Measurements from ENCODE around the gene VPS37C. TPM values are rescaled to one million over a fixed set of nuclear protein-coding genes. Genes with fewer than 3 reads are reported as not detected.

The VPS37C gene
- total RNA-seq, 1 experiment from 2014 or later: 23.1 TPM

- Histone ChIP-seq H3K36me3 (ENCODE audit: control insufficient read depth in 1 of 2, insufficient read depth in 2 of 2, low read length in 2 of 2) (no peaks in the 10 kb centered on the region), H3K27me3 (ENCODE audit: insufficient read depth, low read length) (no peaks in the 10 kb centered on the region), H3K9me3 (ENCODE audit: control insufficient read depth in 1 of 2, insufficient read depth in 1 of 2, low read depth in 1 of 2, low read length in 2 of 2) (no peaks in the 10 kb centered on the region), H4K20me1 (ENCODE audit: insufficient read depth) (no peaks in the 10 kb centered on the region), H2AFZ (ENCODE audit: low read depth, low read length, poor library complexity, severe bottlenecking) (no peak overlapping the region), H3K4me2 (ENCODE audit: low read length) (no peak overlapping the region), H3K79me2 (ENCODE audit: insufficient read depth, low read length) (no peaks in the 10 kb centered on the region), H3K9ac (ENCODE audit: low read length) (no peak overlapping the region), H3K9me2 (ENCODE audit: insufficient read depth) (no peaks in the 10 kb centered on the region), H3K27ac (ENCODE audit: low read depth, low read length) (no peak overlapping the region), H3K4me1 (ENCODE audit: control insufficient read depth in 1 of 2, insufficient read depth in 2 of 2, low read length in 2 of 2) (peaks cover 6 to 13% of the 10 kb centered on the region in 2 experiments; a peak in 3 of 4 replicates), H3K4me3 (replicated peaks in 1 of 2; ENCODE audit: low read depth in 1 of 2, low read length in 2 of 2) (no peak overlapping the region)
- no peak for DNase-seq (ENCODE audit: low read depth, low spot score)
- no TSS peak for BruUV-seq (replicated peaks)
- TF ChIP-seq CEBPB (IDR thresholded peaks at IDR 0.05; ENCODE audit: low read depth): no peak
- TF ChIP-seq ZFX (IDR thresholded peaks at IDR 0.05): no peak
- no peak for TF ChIP-seq POLR2AphosphoS5 (IDR thresholded peaks at IDR 0.05; ENCODE audit: low read depth, low read length)
- no peak for TF ChIP-seq EGR1 (IDR thresholded peaks at IDR 0.05; ENCODE audit: low read depth)
- no peak for TF ChIP-seq POLR2A (IDR thresholded peaks at IDR 0.05; ENCODE audit: borderline replicate concordance, extremely low read depth, insufficient read depth, insufficient read length)
- no peak for TF ChIP-seq JUND (IDR thresholded peaks at IDR 0.05)
- TF ChIP-seq SRF (IDR thresholded peaks at IDR 0.05; ENCODE audit: low read depth): no peak
- TF ChIP-seq FOSL1 (IDR thresholded peaks at IDR 0.05; ENCODE audit: low read depth): no peak
- intact Hi-C loops (cut with micrococcal nuclease): no loop called here
- POLR2A ChIA-PET: no interaction called here
- CTCF ChIA-PET: no interaction called here
- ATAC-seq: no peak
- RAD21 ChIA-PET (ENCODE audit: low non-redundant PET in 1 of 2, low total read pairs in 2 of 2, uncharacterized antibody in 2 of 2, unreplicated experiment in 2 of 2): no interaction called here
These were observed 30.0 kb downstream of the VPS37C start for GRCh38 chr11:61131186-61131585.

- Histone ChIP-seq H3K9ac (ENCODE audit: low read length) (peak overlapping the region; percentile 51), H3K4me2 (ENCODE audit: low read length) (peak overlapping the region; percentile 76), H3K79me2 (ENCODE audit: insufficient read depth, low read length) (no peaks in the 10 kb centered on the region), H3K9me2 (ENCODE audit: insufficient read depth) (no peaks in the 10 kb centered on the region), H3K27ac (ENCODE audit: low read depth, low read length) (peak overlapping the region; percentile 45), H3K4me3 (replicated peaks in 1 of 2; ENCODE audit: low read depth in 1 of 2, low read length in 2 of 2) (peak overlapping the region in 1 of 2 experiments; percentile 37; a peak in 3 of 4 replicates), H2AFZ (ENCODE audit: low read depth, low read length, poor library complexity, severe bottlenecking) (no peak overlapping the region), H3K36me3 (ENCODE audit: control insufficient read depth in 1 of 2, insufficient read depth in 2 of 2, low read length in 2 of 2) (no peaks in the 10 kb centered on the region), H3K27me3 (ENCODE audit: insufficient read depth, low read length) (no peaks in the 10 kb centered on the region), H3K4me1 (ENCODE audit: control insufficient read depth in 1 of 2, insufficient read depth in 2 of 2, low read length in 2 of 2) (peaks cover 6 to 18% of the 10 kb centered on the region in 2 experiments; a peak in 3 of 4 replicates), H3K9me3 (ENCODE audit: control insufficient read depth in 1 of 2, insufficient read depth in 1 of 2, low read depth in 1 of 2, low read length in 2 of 2) (no peaks in the 10 kb centered on the region), H4K20me1 (ENCODE audit: insufficient read depth) (no peaks in the 10 kb centered on the region)
- ChIA-PET CTCF (interaction anchor here (0.7 to 1.2 kb wide), 4 partner anchors 160 to 299 kb away, joined by 3 to 7 read pairs (median 3); partner anchors contain the start of gene TMEM109), RAD21 (ENCODE audit: low non-redundant PET in 1 of 2, low total read pairs in 2 of 2, uncharacterized antibody in 2 of 2, unreplicated experiment in 2 of 2) (no interaction called here), POLR2A (no interaction called here)
- DNase-seq (ENCODE audit: low read depth, low spot score) (peak; percentile 73), ATAC-seq (peak; percentile 95)
- TF ChIP-seq SIN3A (IDR thresholded peaks at IDR 0.05; ENCODE audit: low read depth) (no peak), ZBTB33 (IDR thresholded peaks at IDR 0.05; ENCODE audit: extremely low read depth, insufficient replicate concordance, low read length) (peak; percentile 8), CBX3 (IDR thresholded peaks at IDR 0.05; ENCODE audit: low read depth) (peak; percentile 84), YY1 (IDR thresholded peaks at IDR 0.05; ENCODE audit: extremely low read depth, insufficient replicate concordance, low read depth, low read length) (peak; percentile 65), EGR1 (IDR thresholded peaks at IDR 0.05; ENCODE audit: low read depth) (no peak), CTCF (IDR thresholded peaks at IDR 0.05 in 2 of 3, conservative IDR thresholded peaks at IDR 0.05 in 1 of 3; ENCODE audit: borderline replicate concordance in 1 of 3, insufficient read depth in 1 of 3, low read depth in 2 of 3, low read length in 2 of 3) (peak; percentile 100), JUND (IDR thresholded peaks at IDR 0.05) (no peak), POLR2AphosphoS5 (IDR thresholded peaks at IDR 0.05; ENCODE audit: low read depth, low read length) (0 out of 2 replicates have a peak, but pooled peaks have one; percentile 44), RAD21 (IDR thresholded peaks at IDR 0.05; ENCODE audit: low read depth) (peak; percentile 98)
- BruUV-seq (replicated peaks): no TSS peak
- intact Hi-C loops (cut with micrococcal nuclease): loop anchor here (1.0 kb wide), 5 partner anchors 57 to 355 kb away; no protein-coding TSS in a partner anchor
These were observed 31.3 kb downstream of the VPS37C start for GRCh38 chr11:61129639-61130523.

Measured in HCT116 (cell line).